Neural progenitor cell (in vitro differentiated cells): ENCODE data around the gene GPD2. TPM values are rescaled to one million over a fixed set of nuclear protein-coding genes. Genes with fewer than 3 reads are reported as not detected.

Experiments used
- DNase-seq: peaks from one replicate; pipeline ENCODE4 v3.0.0-alpha.2; 2016; ENCODE audit warnings: low spot score
- H2AFZ ChIP-seq: fragments of 200-600 bp; sonication (generic); replicated peaks from 2 replicates; pipeline ENCODE4 v1.6.1; 2016; ENCODE audit warnings: antibody characterized with exemption
- H3F3A ChIP-seq: fragments of 200-600 bp; sonication (generic); 2 replicates; pipeline ENCODE4 v1.6.1; 2016; ENCODE audit warnings: antibody characterized with exemption, low read depth
- H3K27ac ChIP-seq: fragments of 200-600 bp; sonication (generic); 2 replicates; pipeline ENCODE4 v1.5.1; 2016; ENCODE audit warnings: mild to moderate bottlenecking
- H3K27me3 ChIP-seq: fragments of 200-600 bp; sonication (generic); 2 replicates; pipeline ENCODE4 v1.6.1; 2016; ENCODE audit warnings: mild to moderate bottlenecking, moderate library complexity
- H3K36me3 ChIP-seq: fragments of 200-600 bp; sonication (generic); 2 replicates; pipeline ENCODE4 v1.5.1; 2016
- H3K4me1 ChIP-seq: fragments of 200-600 bp; sonication (generic); 2 replicates; pipeline ENCODE4 v1.6.1; 2016; ENCODE audit warnings: mixed run types
- H3K4me2 ChIP-seq: fragments of 200-600 bp; sonication (generic); 2 replicates; pipeline ENCODE4 v1.6.1; 2016
- H3K4me3 ChIP-seq: fragments of 200-600 bp; sonication (generic); 2 replicates; pipeline ENCODE4 v1.5.1; 2016
- H3K79me2 ChIP-seq: fragments of 200-600 bp; sonication (generic); 2 replicates; pipeline ENCODE4 v1.6.1; 2016; ENCODE audit warnings: low read depth
- H3K9ac ChIP-seq: fragments of 200-600 bp; sonication (generic); 2 replicates; pipeline ENCODE4 v1.6.1; 2016
- H3K9me3 ChIP-seq: fragments of 200-600 bp; sonication (generic); 2 replicates; pipeline ENCODE4 v1.5.1; 2016; ENCODE audit warnings: low read depth
- H4K20me1 ChIP-seq: fragments of 200-600 bp; sonication (generic); 2 replicates; pipeline ENCODE4 v1.6.1; 2016; ENCODE audit warnings: low read depth
- H3K27ac Mint-ChIP-seq: 3 replicates; pipeline ENCODE4 v1.8.0; 2021; ENCODE audit warnings: mixed read lengths
- H3K27me3 Mint-ChIP-seq: 2 replicates; pipeline ENCODE4 v1.8.0; 2022; ENCODE audit warnings: low read depth, mild to moderate bottlenecking, inconsistent platforms, moderate library complexity, mixed read lengths; ENCODE audit not compliant: insufficient read depth
- H3K36me3 Mint-ChIP-seq: 3 replicates; pipeline ENCODE4 v1.8.0; 2021; ENCODE audit warnings: mixed read lengths
- H3K4me1 Mint-ChIP-seq: 3 replicates; pipeline ENCODE4 v1.8.0; 2021; ENCODE audit warnings: mixed read lengths
- H3K4me3 Mint-ChIP-seq: 3 replicates; pipeline ENCODE4 v1.8.0; 2021; ENCODE audit warnings: mild to moderate bottlenecking, moderate library complexity, mixed read lengths
- H3K9me3 Mint-ChIP-seq: 3 replicates; pipeline ENCODE4 v1.8.0; 2020; ENCODE audit warnings: mixed read lengths
- EZH2 ChIP-seq: fragments of 200-600 bp; sonication (generic); IDR thresholded peaks from 2 replicates; pipeline ENCODE4 v1.6.1; 2017; ENCODE audit warnings: antibody characterized with exemption, mild to moderate bottlenecking, moderate library complexity
- EZH2phosphoT487 ChIP-seq: fragments of 200-600 bp; sonication (generic); IDR thresholded peaks from 2 replicates; pipeline ENCODE4 v1.6.1; 2017; ENCODE audit warnings: antibody characterized with exemption
- total RNA-seq: library from RNA; depleted of rRNA; stranded (reverse); fragments of >200 nt; gene quantifications from 2 replicates; pipeline ENCODE4 v1.2.3, GENCODE V29; 2015; ENCODE audit warnings: low replicate concordance
- TF ChIP-seq, protein P1 (sequence below): fragments of 200-600 bp; sonication (generic); IDR thresholded peaks from 2 replicates; pipeline ENCODE4 v1.5.1; 2017; ENCODE audit warnings: antibody characterized with exemption, mild to moderate bottlenecking

GPD2 gene
- total RNA-seq, 1 donor from 2014 or later, result 176 TPM

DNA sequence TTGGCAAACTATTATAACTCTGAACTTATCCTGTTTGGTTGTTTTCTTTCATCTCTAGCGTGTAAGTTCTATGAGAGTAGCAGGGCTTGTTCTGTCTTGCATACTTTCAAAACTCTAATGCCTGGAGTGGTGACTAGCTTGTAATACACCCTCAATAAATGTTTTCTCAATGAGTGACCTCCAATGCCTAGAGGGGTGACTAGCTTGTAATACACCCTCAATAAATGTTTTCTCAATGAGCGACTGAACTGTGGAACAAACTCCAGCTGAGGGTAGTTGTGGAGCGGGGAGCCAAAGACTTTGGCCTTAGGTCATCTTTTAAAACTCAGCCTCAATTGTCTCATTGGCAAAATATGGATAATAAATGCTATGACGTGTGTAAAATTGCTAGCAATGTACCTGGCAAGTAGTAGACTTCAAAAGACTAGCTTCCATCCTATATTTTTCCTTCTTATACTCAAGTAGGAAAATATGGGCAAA is 1.8 kb downstream of the GPD2 start:
- Mint-ChIP-seq H3K36me3 (peaks cover 10% of the 10 kb centered on the region), H3K4me3 (no peak overlapping the region), H3K9me3 (peaks cover 3% of the 10 kb centered on the region), H3K27ac (no peak overlapping the region), H3K27me3 (peaks cover 6% of the 10 kb centered on the region), H3K4me1 (peaks cover 18% of the 10 kb centered on the region)
- Histone ChIP-seq H3K27ac (no peak overlapping the region), H3K4me1 (peaks cover 28% of the 10 kb centered on the region), H3K36me3 (no peaks in the 10 kb centered on the region), H3F3A (peaks cover 23% of the 10 kb centered on the region), H3K9ac (no peak overlapping the region), H2AFZ (no peak overlapping the region), H3K79me2 (peaks cover 47% of the 10 kb centered on the region), H3K4me2 (peak overlapping the region; percentile 87), H4K20me1 (no peaks in the 10 kb centered on the region), H3K27me3 (no peaks in the 10 kb centered on the region), H3K9me3 (no peaks in the 10 kb centered on the region), H3K4me3 (peak overlapping the region; percentile 50)
- DNase-seq, result no peak
- TF ChIP-seq, protein P1, sequence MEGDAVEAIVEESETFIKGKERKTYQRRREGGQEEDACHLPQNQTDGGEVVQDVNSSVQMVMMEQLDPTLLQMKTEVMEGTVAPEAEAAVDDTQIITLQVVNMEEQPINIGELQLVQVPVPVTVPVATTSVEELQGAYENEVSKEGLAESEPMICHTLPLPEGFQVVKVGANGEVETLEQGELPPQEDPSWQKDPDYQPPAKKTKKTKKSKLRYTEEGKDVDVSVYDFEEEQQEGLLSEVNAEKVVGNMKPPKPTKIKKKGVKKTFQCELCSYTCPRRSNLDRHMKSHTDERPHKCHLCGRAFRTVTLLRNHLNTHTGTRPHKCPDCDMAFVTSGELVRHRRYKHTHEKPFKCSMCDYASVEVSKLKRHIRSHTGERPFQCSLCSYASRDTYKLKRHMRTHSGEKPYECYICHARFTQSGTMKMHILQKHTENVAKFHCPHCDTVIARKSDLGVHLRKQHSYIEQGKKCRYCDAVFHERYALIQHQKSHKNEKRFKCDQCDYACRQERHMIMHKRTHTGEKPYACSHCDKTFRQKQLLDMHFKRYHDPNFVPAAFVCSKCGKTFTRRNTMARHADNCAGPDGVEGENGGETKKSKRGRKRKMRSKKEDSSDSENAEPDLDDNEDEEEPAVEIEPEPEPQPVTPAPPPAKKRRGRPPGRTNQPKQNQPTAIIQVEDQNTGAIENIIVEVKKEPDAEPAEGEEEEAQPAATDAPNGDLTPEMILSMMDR, result no peak
- TF ChIP-seq EZH2 (no peak), EZH2phosphoT487 (no peak)

DNA sequence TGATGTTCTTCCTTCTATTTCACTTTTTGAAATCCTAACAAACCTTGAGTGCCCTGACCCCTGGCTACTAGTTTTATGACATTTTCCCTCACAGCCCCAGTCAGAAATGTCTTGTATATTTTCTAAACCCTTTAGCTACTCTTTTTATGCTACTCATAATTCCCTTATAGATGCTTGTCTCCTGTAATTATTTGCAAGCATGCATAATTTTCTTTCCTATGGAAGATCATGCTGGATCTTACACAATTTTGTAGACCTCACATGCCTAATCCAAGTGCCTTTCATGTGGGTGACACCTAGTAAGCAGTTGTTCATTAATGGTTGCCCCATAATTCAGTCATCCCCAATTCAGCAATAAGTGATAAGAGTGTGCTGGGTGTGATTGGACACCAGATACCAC is 6.9 kb downstream of the GPD2 start:
- Histone ChIP-seq H3K4me1 (peaks cover 6% of the 10 kb centered on the region), H3F3A (no peaks in the 10 kb centered on the region), H4K20me1 (no peaks in the 10 kb centered on the region), H3K9me3 (no peaks in the 10 kb centered on the region), H2AFZ (no peak overlapping the region), H3K9ac (no peak overlapping the region), H3K79me2 (peaks cover 68% of the 10 kb centered on the region), H3K27me3 (no peaks in the 10 kb centered on the region), H3K27ac (no peak overlapping the region), H3K4me3 (no peak overlapping the region), H3K36me3 (no peaks in the 10 kb centered on the region), H3K4me2 (no peak overlapping the region)
- H3K4me1 Mint-ChIP-seq, result no peaks in the 10 kb centered on the region
- peaks cover 8% of the 10 kb centered on the region for H3K9me3 Mint-ChIP-seq
- TF ChIP-seq EZH2, result no peak
- TF ChIP-seq EZH2phosphoT487, result no peak
- H3K36me3 Mint-ChIP-seq, result peaks cover 14% of the 10 kb centered on the region
- no peaks in the 10 kb centered on the region for H3K27me3 Mint-ChIP-seq
- no peak overlapping the region for H3K4me3 Mint-ChIP-seq
- DNase-seq, result no peak
- no peak overlapping the region for H3K27ac Mint-ChIP-seq

DNA sequence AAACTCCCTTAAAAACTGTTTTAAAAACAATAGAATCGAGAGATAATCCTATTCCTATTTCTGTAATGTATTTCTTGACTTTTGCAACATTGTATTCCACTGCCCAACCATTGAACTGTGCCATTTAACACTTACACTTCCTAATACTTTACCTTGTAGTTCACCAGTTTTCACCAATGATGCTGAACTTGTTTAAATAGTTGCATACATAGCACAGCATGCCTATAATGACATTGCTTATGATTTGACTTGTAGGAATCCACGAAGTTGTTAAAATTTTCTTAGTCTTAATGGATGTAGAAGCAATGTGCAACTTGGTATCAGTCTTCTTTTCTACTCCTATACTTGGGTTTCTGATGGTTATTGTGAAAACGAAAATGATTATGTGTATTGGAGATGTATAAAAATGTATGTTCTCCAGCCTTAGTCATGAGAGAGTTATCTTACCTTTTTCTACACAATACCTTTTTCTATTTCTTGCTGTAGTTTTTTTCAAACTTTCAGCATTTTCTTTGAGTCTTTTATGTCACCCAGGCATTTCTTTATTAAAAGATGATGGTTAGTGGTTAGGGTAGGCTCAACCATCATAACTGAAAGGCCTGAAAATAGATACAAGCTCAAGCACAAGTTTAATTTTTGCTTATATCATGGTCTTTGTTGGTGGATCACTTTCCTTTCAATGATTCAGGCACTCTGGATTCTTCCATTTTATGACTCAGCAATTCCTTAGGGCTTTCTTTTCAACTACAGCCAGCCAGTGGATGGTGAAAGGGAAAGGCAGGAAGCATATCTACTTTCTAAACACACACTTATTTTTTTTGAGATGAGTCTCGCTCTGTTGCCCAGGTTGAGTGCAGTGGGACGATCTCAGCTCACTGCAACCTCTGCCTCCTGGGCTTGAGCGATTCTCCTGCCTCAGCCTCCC is 9.4 kb downstream of the GPD2 start:
- no peak overlapping the region for H3K27ac ChIP-seq
- no peak overlapping the region for H2AFZ ChIP-seq
- no peaks in the 10 kb centered on the region for H4K20me1 ChIP-seq
- TF ChIP-seq EZH2phosphoT487 (no peak), EZH2 (no peak)
- TF ChIP-seq, protein P1, result no peak
- Mint-ChIP-seq H3K36me3 (peaks cover 18% of the 10 kb centered on the region), H3K27me3 (no peaks in the 10 kb centered on the region), H3K9me3 (peaks cover 16% of the 10 kb centered on the region), H3K27ac (no peak overlapping the region), H3K4me1 (peaks cover 4% of the 10 kb centered on the region), H3K4me3 (no peak overlapping the region)
- H3K27me3 ChIP-seq, result no peaks in the 10 kb centered on the region
- DNase-seq, result no peak
- no peak overlapping the region for H3K9ac ChIP-seq
- H3K4me1 ChIP-seq, result no peaks in the 10 kb centered on the region
- no peak overlapping the region for H3K4me2 ChIP-seq
- H3K9me3 ChIP-seq, result no peaks in the 10 kb centered on the region
- peaks cover 46% of the 10 kb centered on the region for H3K79me2 ChIP-seq
- no peaks in the 10 kb centered on the region for H3F3A ChIP-seq
- H3K4me3 ChIP-seq, result no peak overlapping the region
- no peaks in the 10 kb centered on the region for H3K36me3 ChIP-seq

DNA sequence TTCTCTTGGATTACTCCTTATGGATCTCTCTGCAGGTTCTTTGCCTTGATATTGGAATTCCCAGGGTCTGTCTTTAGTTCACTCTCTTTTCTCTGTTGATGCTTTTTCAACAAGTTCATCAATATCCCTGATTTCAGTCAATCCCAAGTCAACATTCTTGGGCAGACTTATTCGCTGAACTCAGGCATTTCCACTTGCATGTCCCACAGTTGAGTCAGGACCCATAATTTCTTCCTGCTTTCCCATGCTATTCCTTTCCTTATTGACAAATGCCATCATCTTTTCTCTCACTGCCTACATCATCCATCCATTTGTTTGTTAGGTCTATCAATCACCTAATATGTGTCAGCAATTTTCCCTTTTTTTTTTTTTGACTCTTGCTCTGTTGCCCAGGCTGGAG is 11.6 kb downstream of the GPD2 start:
- Mint-ChIP-seq H3K4me1 (peaks cover 4% of the 10 kb centered on the region), H3K9me3 (peaks cover 22% of the 10 kb centered on the region), H3K27me3 (no peaks in the 10 kb centered on the region), H3K4me3 (no peak overlapping the region), H3K27ac (no peak overlapping the region), H3K36me3 (peaks cover 19% of the 10 kb centered on the region)
- no peak overlapping the region for H3K9ac ChIP-seq
- H3K9me3 ChIP-seq, result no peaks in the 10 kb centered on the region
- no peak for DNase-seq
- H2AFZ ChIP-seq, result no peak overlapping the region
- peaks cover 35% of the 10 kb centered on the region for H3K79me2 ChIP-seq
- no peak overlapping the region for H3K4me3 ChIP-seq
- H4K20me1 ChIP-seq, result no peaks in the 10 kb centered on the region
- TF ChIP-seq, protein P1, result no peak
- TF ChIP-seq EZH2 (no peak), EZH2phosphoT487 (no peak)
- no peaks in the 10 kb centered on the region for H3K36me3 ChIP-seq
- H3K27ac ChIP-seq, result no peak overlapping the region
- no peak overlapping the region for H3K4me2 ChIP-seq
- no peaks in the 10 kb centered on the region for H3F3A ChIP-seq
- H3K27me3 ChIP-seq, result no peaks in the 10 kb centered on the region
- H3K4me1 ChIP-seq, result no peaks in the 10 kb centered on the region
